A673 (cell line): ENCODE measurements around the gene SAT1. TPM values are rescaled to one million over a fixed set of nuclear protein-coding genes. Genes with fewer than 3 reads are reported as not detected.
A peak's percentile ranks its signal among the peaks of the same experiment; 100 is the strongest.

Source experiments
- BruUV-seq: library from RNA; stranded (reverse); fragments of 400-500 nt; replicated peaks from 2 replicates; lab custom pipeline; 2021; lab: Mats Ljungman, UMichigan
- CTCF ChIA-PET: fragments of 300-600 bp; sonication (Branson Sonifier 250); formaldehyde crosslinking; loops from one replicate; lab custom pipeline; 2022; ENCODE audit warnings: antibody characterized with exemption; lab: Charles Lee
- POLR2A ChIA-PET: fragments of 300-600 bp; sonication (Branson Sonifier 250); formaldehyde crosslinking; loops from one replicate; lab custom pipeline; 2022; ENCODE audit warnings: antibody characterized with exemption; ENCODE audit not compliant: low non-redundant PET; lab: Charles Lee
- DNase-seq: peaks from one replicate; pipeline ENCODE4 v3.0.0-alpha.2; 2015; ENCODE audit warnings: low spot score
- H3K27ac ChIP-seq: fragments of 200-600 bp; sonication (generic); 2 replicates; pipeline ENCODE4 v1.5.1; 2016; ENCODE audit warnings: mixed run types, low read depth, mild to moderate bottlenecking, mixed read lengths, antibody characterized with exemption, low read length; ENCODE audit not compliant: poor library complexity, severe bottlenecking
- H3K27me3 ChIP-seq: fragments of 200-600 bp; sonication (generic); replicated peaks from 2 replicates; pipeline ENCODE4 v1.6.1; 2017; ENCODE audit warnings: mixed run types, low read depth, mild to moderate bottlenecking, mixed read lengths, antibody characterized with exemption, low read length; ENCODE audit not compliant: insufficient read depth, poor library complexity
- H3K36me3 ChIP-seq: fragments of 200-600 bp; sonication (generic); 2 replicates; pipeline ENCODE4 v1.6.1; 2016; ENCODE audit warnings: mixed run types, mild to moderate bottlenecking, mixed read lengths, antibody characterized with exemption, low read length; ENCODE audit not compliant: insufficient read depth, poor library complexity, severe bottlenecking
- H3K4me1 ChIP-seq: fragments of 200-600 bp; sonication (generic); 2 replicates; pipeline ENCODE4 v1.6.1; 2017; ENCODE audit warnings: mixed run types, mild to moderate bottlenecking, mixed read lengths, antibody characterized with exemption, low read length; ENCODE audit not compliant: insufficient read depth, poor library complexity, severe bottlenecking
- H3K4me3 ChIP-seq: fragments of 200-600 bp; sonication (generic); 2 replicates; pipeline ENCODE4 v1.5.1; 2016; ENCODE audit warnings: low read depth, mixed run types, mild to moderate bottlenecking, mixed read lengths, low read length; ENCODE audit not compliant: poor library complexity, severe bottlenecking
- H3K9me3 ChIP-seq: fragments of 200-600 bp; sonication (generic); 2 replicates; pipeline ENCODE4 v1.6.1; 2016; ENCODE audit warnings: mixed run types, low read depth, mild to moderate bottlenecking, mixed read lengths, antibody characterized with exemption, low read length; ENCODE audit not compliant: poor library complexity, severe bottlenecking
- CTCF ChIP-seq: fragments of 300-800, 200-600 bp; sonication (generic); conservative IDR thresholded peaks from 2 replicates; pipeline ENCODE4 v1.5.1; 2017; ENCODE audit warnings: low read depth, mild to moderate bottlenecking, antibody characterized with exemption, low read length, moderate library complexity, mixed read lengths
- EZH2 ChIP-seq: fragments of 200-600 bp; sonication (generic); IDR thresholded peaks from 2 replicates; pipeline ENCODE4 v1.6.1; 2017; ENCODE audit warnings: borderline replicate concordance, low read depth, mild to moderate bottlenecking, mixed read lengths, antibody characterized with exemption, low read length; ENCODE audit not compliant: poor library complexity, severe bottlenecking
- intact Hi-C: fragments of 100-400 bp; cut with micrococcal nuclease; formaldehyde crosslinking; loops from one replicate; pipeline ENCODE4 v1.10.0; 2022; ENCODE audit not compliant: unreplicated experiment
- total RNA-seq: library from RNA; stranded (reverse); gene quantifications from 2 replicates; pipeline ENCODE4 v1.2.3, GENCODE V29; 2021

SAT1 gene
- total RNA-seq, 1 experiment from 2014 or later = 21.6 TPM

- BruUV-seq = no TSS peak
- TF ChIP-seq CTCF (no peak), EZH2 (no peak)
- POLR2A ChIA-PET = no interaction called here
- Histone ChIP-seq H3K27me3 (no peaks in the 10 kb centered on the region), H3K4me3 (no peak overlapping the region), H3K27ac (no peak overlapping the region), H3K36me3 (no peaks in the 10 kb centered on the region), H3K4me1 (no peaks in the 10 kb centered on the region), H3K9me3 (no peaks in the 10 kb centered on the region)
- CTCF ChIA-PET = no interaction called here
- intact Hi-C loops = no loop called here
- no peak for DNase-seq
Observed at GRCh38 chrX:23810279-23810678, 27.3 kb downstream of the SAT1 start.

- peak; percentile 57 for DNase-seq
- peak overlapping the region; percentile 7 for H3K4me3 ChIP-seq
- no peaks in the 10 kb centered on the region for H3K36me3 ChIP-seq
- H3K4me1 ChIP-seq = no peaks in the 10 kb centered on the region
- CTCF ChIA-PET = no interaction called here
- H3K27me3 ChIP-seq = no peaks in the 10 kb centered on the region
- no peaks in the 10 kb centered on the region for H3K9me3 ChIP-seq
- peak overlapping the region; percentile 39 for H3K27ac ChIP-seq
- POLR2A ChIA-PET = no interaction called here
- intact Hi-C loops = no loop called here
- BruUV-seq = no TSS peak
- TF ChIP-seq EZH2 (no peak), CTCF (no peak)
Observed at GRCh38 chrX:23811108-23811651, 28.2 kb downstream of the SAT1 start.

- Histone ChIP-seq H3K4me1 (no peaks in the 10 kb centered on the region), H3K27ac (peak overlapping the region; percentile 39), H3K4me3 (no peak overlapping the region), H3K9me3 (no peaks in the 10 kb centered on the region), H3K36me3 (no peaks in the 10 kb centered on the region), H3K27me3 (no peaks in the 10 kb centered on the region)
- no peak for DNase-seq
- ChIA-PET POLR2A (no interaction called here), CTCF (no interaction called here)
- TF ChIP-seq CTCF (no peak), EZH2 (no peak)
- intact Hi-C loops = no loop called here
- BruUV-seq = no TSS peak
Observed at GRCh38 chrX:23811656-23812055, 28.7 kb downstream of the SAT1 start.
